ENCODE results near the gene MAGEF1.

DNA sequence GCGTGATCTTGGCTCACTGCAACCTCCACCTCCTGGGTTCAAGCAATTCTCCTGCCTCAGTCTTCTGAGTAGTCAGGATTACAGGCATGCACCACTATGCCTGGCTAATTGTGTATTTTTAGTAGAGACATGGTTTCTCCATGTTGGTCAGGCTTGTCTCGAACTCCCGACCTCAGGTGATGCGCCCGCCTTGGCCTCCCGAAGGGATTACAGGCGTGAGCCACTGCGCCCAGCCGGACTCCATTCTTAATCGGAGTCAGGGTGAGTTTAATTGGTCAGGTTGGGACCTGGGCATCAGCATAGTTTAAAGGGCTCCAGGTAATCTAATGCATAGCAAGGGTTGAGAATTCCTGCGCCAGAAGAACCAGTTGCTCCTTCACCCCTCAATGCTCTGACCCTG is 29.2 kb downstream of the MAGEF1 start:
- TF ChIP-seq XRCC4 (IDR thresholded peaks at IDR 0.05; ENCODE audit: extremely low read depth, insufficient read depth, insufficient read length), result no peak
- TF ChIP-seq BRD4 (IDR thresholded peaks at IDR 0.05), result no peak
- TF ChIP-seq, protein P1, sequence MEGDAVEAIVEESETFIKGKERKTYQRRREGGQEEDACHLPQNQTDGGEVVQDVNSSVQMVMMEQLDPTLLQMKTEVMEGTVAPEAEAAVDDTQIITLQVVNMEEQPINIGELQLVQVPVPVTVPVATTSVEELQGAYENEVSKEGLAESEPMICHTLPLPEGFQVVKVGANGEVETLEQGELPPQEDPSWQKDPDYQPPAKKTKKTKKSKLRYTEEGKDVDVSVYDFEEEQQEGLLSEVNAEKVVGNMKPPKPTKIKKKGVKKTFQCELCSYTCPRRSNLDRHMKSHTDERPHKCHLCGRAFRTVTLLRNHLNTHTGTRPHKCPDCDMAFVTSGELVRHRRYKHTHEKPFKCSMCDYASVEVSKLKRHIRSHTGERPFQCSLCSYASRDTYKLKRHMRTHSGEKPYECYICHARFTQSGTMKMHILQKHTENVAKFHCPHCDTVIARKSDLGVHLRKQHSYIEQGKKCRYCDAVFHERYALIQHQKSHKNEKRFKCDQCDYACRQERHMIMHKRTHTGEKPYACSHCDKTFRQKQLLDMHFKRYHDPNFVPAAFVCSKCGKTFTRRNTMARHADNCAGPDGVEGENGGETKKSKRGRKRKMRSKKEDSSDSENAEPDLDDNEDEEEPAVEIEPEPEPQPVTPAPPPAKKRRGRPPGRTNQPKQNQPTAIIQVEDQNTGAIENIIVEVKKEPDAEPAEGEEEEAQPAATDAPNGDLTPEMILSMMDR (IDR thresholded peaks at IDR 0.05 in 2 of 3, conservative IDR thresholded peaks at IDR 0.05 in 1 of 3; ENCODE audit: insufficient read depth in 2 of 3, low read depth in 1 of 3, low read length in 3 of 3), result no peak
- no peak for TF ChIP-seq ZNF551 (CRISPR knock-in tag; IDR thresholded peaks at IDR 0.05)
